HL-60 (cell line): ENCODE measurements around the gene SHROOM1.

Experiments used
- GABPA ChIP-seq: IDR thresholded peaks from 2 replicates; pipeline ENCODE4 v1.6.1; 2012; ENCODE audit warnings: low read depth
- TF ChIP-seq, protein P1 (sequence below): IDR thresholded peaks from one replicate; pipeline ENCODE4 v1.5.1; 2011; ENCODE audit warnings: low read length, control low read depth, inconsistent platforms; ENCODE audit not compliant: insufficient read depth
- TF ChIP-seq, protein P2 (sequence below): IDR thresholded peaks from 2 replicates; pipeline ENCODE4 v1.6.1; 2012; ENCODE audit warnings: low read depth; ENCODE audit not compliant: insufficient replicate concordance

DNA sequence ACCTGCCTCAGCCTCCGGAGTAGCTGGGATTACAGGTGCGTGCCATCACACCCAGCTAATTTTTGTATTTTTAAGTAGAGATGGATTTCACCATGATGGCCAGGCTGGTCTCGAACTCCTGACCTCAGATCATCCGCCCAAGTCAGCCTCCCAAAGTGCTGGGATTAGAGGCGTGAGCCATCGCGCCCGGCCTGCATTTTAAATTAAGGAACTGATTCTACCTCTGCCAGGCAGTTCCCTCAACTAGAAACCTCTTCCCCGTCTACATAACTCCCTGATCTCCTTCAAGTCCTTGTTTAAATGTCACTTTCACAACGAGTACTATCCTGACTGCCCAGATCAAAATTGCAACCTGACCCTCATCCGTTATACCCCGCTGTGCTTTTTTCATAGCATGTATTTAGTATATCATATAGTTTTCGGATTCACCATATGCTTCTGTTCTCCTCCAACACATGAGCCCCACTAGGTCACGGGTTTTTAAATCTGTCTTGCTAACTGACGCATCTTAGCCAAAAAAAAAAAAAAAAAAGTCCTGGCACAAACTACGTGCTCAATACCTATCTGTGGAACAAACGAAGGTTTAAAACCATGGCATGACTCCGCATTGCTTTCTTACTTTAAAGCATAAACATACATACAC, 18.2 kb downstream of the SHROOM1 start:
- TF ChIP-seq, protein P1, sequence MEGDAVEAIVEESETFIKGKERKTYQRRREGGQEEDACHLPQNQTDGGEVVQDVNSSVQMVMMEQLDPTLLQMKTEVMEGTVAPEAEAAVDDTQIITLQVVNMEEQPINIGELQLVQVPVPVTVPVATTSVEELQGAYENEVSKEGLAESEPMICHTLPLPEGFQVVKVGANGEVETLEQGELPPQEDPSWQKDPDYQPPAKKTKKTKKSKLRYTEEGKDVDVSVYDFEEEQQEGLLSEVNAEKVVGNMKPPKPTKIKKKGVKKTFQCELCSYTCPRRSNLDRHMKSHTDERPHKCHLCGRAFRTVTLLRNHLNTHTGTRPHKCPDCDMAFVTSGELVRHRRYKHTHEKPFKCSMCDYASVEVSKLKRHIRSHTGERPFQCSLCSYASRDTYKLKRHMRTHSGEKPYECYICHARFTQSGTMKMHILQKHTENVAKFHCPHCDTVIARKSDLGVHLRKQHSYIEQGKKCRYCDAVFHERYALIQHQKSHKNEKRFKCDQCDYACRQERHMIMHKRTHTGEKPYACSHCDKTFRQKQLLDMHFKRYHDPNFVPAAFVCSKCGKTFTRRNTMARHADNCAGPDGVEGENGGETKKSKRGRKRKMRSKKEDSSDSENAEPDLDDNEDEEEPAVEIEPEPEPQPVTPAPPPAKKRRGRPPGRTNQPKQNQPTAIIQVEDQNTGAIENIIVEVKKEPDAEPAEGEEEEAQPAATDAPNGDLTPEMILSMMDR, result no peak
- TF ChIP-seq, protein P2, sequence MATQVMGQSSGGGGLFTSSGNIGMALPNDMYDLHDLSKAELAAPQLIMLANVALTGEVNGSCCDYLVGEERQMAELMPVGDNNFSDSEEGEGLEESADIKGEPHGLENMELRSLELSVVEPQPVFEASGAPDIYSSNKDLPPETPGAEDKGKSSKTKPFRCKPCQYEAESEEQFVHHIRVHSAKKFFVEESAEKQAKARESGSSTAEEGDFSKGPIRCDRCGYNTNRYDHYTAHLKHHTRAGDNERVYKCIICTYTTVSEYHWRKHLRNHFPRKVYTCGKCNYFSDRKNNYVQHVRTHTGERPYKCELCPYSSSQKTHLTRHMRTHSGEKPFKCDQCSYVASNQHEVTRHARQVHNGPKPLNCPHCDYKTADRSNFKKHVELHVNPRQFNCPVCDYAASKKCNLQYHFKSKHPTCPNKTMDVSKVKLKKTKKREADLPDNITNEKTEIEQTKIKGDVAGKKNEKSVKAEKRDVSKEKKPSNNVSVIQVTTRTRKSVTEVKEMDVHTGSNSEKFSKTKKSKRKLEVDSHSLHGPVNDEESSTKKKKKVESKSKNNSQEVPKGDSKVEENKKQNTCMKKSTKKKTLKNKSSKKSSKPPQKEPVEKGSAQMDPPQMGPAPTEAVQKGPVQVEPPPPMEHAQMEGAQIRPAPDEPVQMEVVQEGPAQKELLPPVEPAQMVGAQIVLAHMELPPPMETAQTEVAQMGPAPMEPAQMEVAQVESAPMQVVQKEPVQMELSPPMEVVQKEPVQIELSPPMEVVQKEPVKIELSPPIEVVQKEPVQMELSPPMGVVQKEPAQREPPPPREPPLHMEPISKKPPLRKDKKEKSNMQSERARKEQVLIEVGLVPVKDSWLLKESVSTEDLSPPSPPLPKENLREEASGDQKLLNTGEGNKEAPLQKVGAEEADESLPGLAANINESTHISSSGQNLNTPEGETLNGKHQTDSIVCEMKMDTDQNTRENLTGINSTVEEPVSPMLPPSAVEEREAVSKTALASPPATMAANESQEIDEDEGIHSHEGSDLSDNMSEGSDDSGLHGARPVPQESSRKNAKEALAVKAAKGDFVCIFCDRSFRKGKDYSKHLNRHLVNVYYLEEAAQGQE, result no peak
- TF ChIP-seq GABPA, result no peak
